HepG2 (cell line): ENCODE results near the gene MBD3L5. TPM values are rescaled to one million over a fixed set of nuclear protein-coding genes. Genes with fewer than 3 reads are reported as not detected.

Experiments used
- AGO2 ChIP-seq: fragments of 200-400 bp; formaldehyde crosslinking; optimal IDR thresholded peaks from 2 replicates; pipeline ENCODE3; 2017; ENCODE audit warnings: mild to moderate bottlenecking, low read depth, low read length, moderate library complexity
- ATF6 ChIP-seq: sonication (generic); formaldehyde crosslinking; conservative IDR thresholded peaks from 2 replicates; pipeline ENCODE4 v1.4.0; 2020; ENCODE audit warnings: missing genetic modification reagents
- CBX5 ChIP-seq: sonication (generic); formaldehyde crosslinking; IDR thresholded peaks from 2 replicates; pipeline ENCODE4 v1.4.0; 2020; ENCODE audit warnings: missing genetic modification reagents, borderline replicate concordance
- CHD4 ChIP-seq: fragments of 200-600 bp; sonication (generic); IDR thresholded peaks from 2 replicates; pipeline ENCODE4 v1.7.0; 2017; ENCODE audit warnings: mild to moderate bottlenecking, low read length, borderline replicate concordance
- DPF2 ChIP-seq: sonication (generic); formaldehyde crosslinking; IDR thresholded peaks from 2 replicates; pipeline ENCODE4 v1.4.0; 2020; ENCODE audit warnings: mild to moderate bottlenecking, low read depth, missing genetic modification reagents, borderline replicate concordance
- FOXA3 ChIP-seq: IDR thresholded peaks from 2 replicates; pipeline ENCODE4 v1.6.1; 2016; ENCODE audit warnings: missing genetic modification reagents, missing compliant biosample characterization
- FOXK1 ChIP-seq: sonication (generic); formaldehyde crosslinking; IDR thresholded peaks from 2 replicates; pipeline ENCODE4 v1.4.0; 2020; ENCODE audit warnings: low read depth, missing genetic modification reagents, borderline replicate concordance
- GLMP ChIP-seq: sonication (generic); formaldehyde crosslinking; IDR thresholded peaks from 2 replicates; pipeline ENCODE4 v1.9.0; 2021; ENCODE audit warnings: missing genetic modification reagents, mild to moderate bottlenecking, borderline replicate concordance
- NCOA2 ChIP-seq: sonication (generic); formaldehyde crosslinking; IDR thresholded peaks from 2 replicates; pipeline ENCODE4 v1.8.0; 2022; ENCODE audit warnings: inconsistent platforms
- PRDM15 ChIP-seq: sonication (generic); formaldehyde crosslinking; IDR thresholded peaks from 2 replicates; pipeline ENCODE4 v1.4.0; 2020; ENCODE audit warnings: missing genetic modification reagents
- RFX3 ChIP-seq: IDR thresholded peaks from 2 replicates; pipeline ENCODE4 v1.6.1; 2016; ENCODE audit warnings: missing biosample characterization, missing genetic modification reagents
- SATB2 ChIP-seq: sonication (generic); formaldehyde crosslinking; IDR thresholded peaks from 2 replicates; pipeline ENCODE4 v1.5.0; 2020; ENCODE audit warnings: missing genetic modification reagents
- STAG1 ChIP-seq: sonication (generic); formaldehyde crosslinking; IDR thresholded peaks from 2 replicates; pipeline ENCODE4 v1.4.0; 2020; ENCODE audit warnings: missing genetic modification reagents
- ZBTB44 ChIP-seq: sonication (generic); formaldehyde crosslinking; IDR thresholded peaks from 2 replicates; pipeline ENCODE4 v1.4.0; 2020; ENCODE audit warnings: missing genetic modification reagents
- ZKSCAN8 ChIP-seq: IDR thresholded peaks from 2 replicates; pipeline ENCODE4 v1.6.1; 2016; ENCODE audit warnings: borderline replicate concordance, missing genetic modification reagents, missing compliant biosample characterization
- ZNF124 ChIP-seq: sonication (generic); formaldehyde crosslinking; IDR thresholded peaks from 2 replicates; pipeline ENCODE4 v1.4.0; 2020; ENCODE audit warnings: missing genetic modification reagents
- ZNF136 ChIP-seq: sonication (generic); formaldehyde crosslinking; IDR thresholded peaks from 2 replicates; pipeline ENCODE4 v1.8.1; 2022; ENCODE audit warnings: low read depth, mild to moderate bottlenecking, moderate library complexity, missing genetic modification reagents
- ZNF326 ChIP-seq: sonication (generic); formaldehyde crosslinking; IDR thresholded peaks from 2 replicates; pipeline ENCODE4 v1.4.0; 2020; ENCODE audit warnings: missing genetic modification reagents, borderline replicate concordance
- ZNF383 ChIP-seq: sonication (generic); formaldehyde crosslinking; IDR thresholded peaks from 2 replicates; pipeline ENCODE4 v1.4.0; 2020; ENCODE audit warnings: missing genetic modification reagents, mild to moderate bottlenecking, borderline replicate concordance
- ZNF501 ChIP-seq: sonication (generic); formaldehyde crosslinking; IDR thresholded peaks from 2 replicates; pipeline ENCODE4 v1.5.1; 2020; ENCODE audit warnings: mild to moderate bottlenecking, moderate library complexity, missing genetic modification reagents
- polyA plus RNA-seq, 8 experiments: library from polyadenylated mRNA; depleted of rRNA in 3 of 8; stranded (reverse) in 7 of 8; unstranded in 1 of 8; fragments of >200 nt; fragmentation: Illumina TruSeq in 4 of 8; extraction: Trizol in 4 of 8; gene quantifications; 2 replicates each; pipeline versions ENCODE4 v1.2.1 to v1.2.3, GENCODE V29; 2011 to 2016; ENCODE audit warnings: low read depth in 4 of 8, missing spikeins in 1 of 8, mixed read lengths in 1 of 8; ENCODE audit not compliant: insufficient read depth in 1 of 8
- total RNA-seq, 5 experiments: library from RNA; depleted of rRNA; stranded (reverse); fragments of >200 nt; fragmentation: Illumina TruSeq; extraction: Trizol; gene quantifications; 2 replicates each; pipeline ENCODE4 v1.2.3, GENCODE V29; 2016; ENCODE audit warnings: low read depth in 1 of 5

Gene MBD3L5
- total and polyA plus RNA-seq, 2 of the 13 experiments (the other 11 are each of a cell fraction or from before 2014, with no cell fraction given): not detected

- no peak for TF ChIP-seq GLMP
- no peak for TF ChIP-seq CHD4
- TF ChIP-seq ZNF326 (CRISPR knock-in tag): no peak
- TF ChIP-seq SATB2 (CRISPR knock-in tag): no peak
- no peak for TF ChIP-seq PRDM15 (CRISPR knock-in tag)
- TF ChIP-seq DPF2: no peak
- TF ChIP-seq CBX5 (CRISPR knock-in tag): no peak
- TF ChIP-seq ZKSCAN8: no peak
- no peak for TF ChIP-seq NCOA2 (CRISPR knock-in tag)
- no peak for TF ChIP-seq ZNF124 (CRISPR knock-in tag)
- TF ChIP-seq RFX3 (CRISPR knock-in tag): no peak
- TF ChIP-seq ZNF383 (CRISPR knock-in tag): no peak
- no peak for TF ChIP-seq ATF6
- TF ChIP-seq ZNF136: no peak; the same call in 1 of the 2 replicates
- no peak; the same call in 1 of the 2 replicates for TF ChIP-seq FOXA3 (CRISPR knock-in tag)
- peak; percentile 84; the same call in 1 of the 2 replicates for TF ChIP-seq ZNF501
- peak; percentile 66 for TF ChIP-seq AGO2
- TF ChIP-seq STAG1 (CRISPR knock-in tag): no peak
- no peak for TF ChIP-seq ZBTB44
- TF ChIP-seq FOXK1 (CRISPR knock-in tag): peak; percentile 65; the same call in 1 of the 2 replicates
These were observed 38.9 kb downstream of the MBD3L5 start, which contains the start of gene ZNF557 (continued) for GRCh38 chr19:7069042-7069903.
